MM.1S (cell line): ENCODE measurements around the gene CCDC85C.

Experiments used
- CTCF ChIP-seq: fragments of 300-600 bp; sonication (generic); IDR thresholded peaks from 2 replicates; pipeline ENCODE4 v1.5.1; 2016; ENCODE audit warnings: antibody characterized with exemption, low read length, mixed read lengths
- EZH2 ChIP-seq: fragments of 300-600 bp; sonication (generic); optimal IDR thresholded peaks from 2 replicates; pipeline ENCODE3; 2017; ENCODE audit warnings: low read depth, mild to moderate bottlenecking, antibody characterized with exemption, low read length, mixed read lengths
- EZH2phosphoT487 ChIP-seq: fragments of 300-600 bp; sonication (generic); IDR thresholded peaks from 2 replicates; pipeline ENCODE4 v1.6.1; 2018; ENCODE audit warnings: antibody characterized with exemption, low read length

GRCh38 chr14:99644035-99644587 is 40.1 kb upstream of the CCDC85C start:
- TF ChIP-seq CTCF (no peak), EZH2 (no peak), EZH2phosphoT487 (no peak)
